H9 (cell line): ENCODE data around the gene PDE4A. TPM values are rescaled to one million over a fixed set of nuclear protein-coding genes. Genes with fewer than 3 reads are reported as not detected.

Experiments
- DNase-seq: peaks from one replicate; pipeline ENCODE4 v3.0.0-alpha.2; 2017
- H2AFZ ChIP-seq: one replicate; pipeline ENCODE4 v1.6.1; 2013; ENCODE audit warnings: mild to moderate bottlenecking, low read length, control low read depth, moderate library complexity
- H2AK5ac ChIP-seq: 2 replicates; pipeline ENCODE4 v1.6.1; 2013; ENCODE audit warnings: low read length, control low read depth, mixed read lengths; ENCODE audit not compliant: insufficient read length
- H2BK120ac ChIP-seq: one replicate; pipeline ENCODE4 v1.6.1; 2013; ENCODE audit warnings: low read depth, mild to moderate bottlenecking, low read length, control low read depth, inconsistent platforms; ENCODE audit not compliant: poor library complexity, severe bottlenecking
- H2BK12ac ChIP-seq: 2 replicates; pipeline ENCODE4 v1.6.1; 2013; ENCODE audit warnings: low read length, control low read depth, mixed read lengths, low read depth; ENCODE audit not compliant: insufficient read length
- H2BK15ac ChIP-seq: 2 replicates; pipeline ENCODE4 v1.6.1; 2013; ENCODE audit warnings: low read depth, low read length, control low read depth
- H2BK20ac ChIP-seq: one replicate; pipeline ENCODE4 v1.6.1; 2013; ENCODE audit warnings: low read depth, mild to moderate bottlenecking, low read length, control low read depth, inconsistent platforms; ENCODE audit not compliant: poor library complexity, severe bottlenecking
- H2BK5ac ChIP-seq: 2 replicates; pipeline ENCODE4 v1.6.1; 2013; ENCODE audit warnings: low read length, control low read depth, mixed read lengths; ENCODE audit not compliant: insufficient read length
- H3K14ac ChIP-seq: 2 replicates; pipeline ENCODE4 v1.6.1; 2013; ENCODE audit warnings: low read length, control low read depth; ENCODE audit not compliant: insufficient read depth
- H3K18ac ChIP-seq: 2 replicates; pipeline ENCODE4 v1.6.1; 2013; ENCODE audit warnings: low read depth, mild to moderate bottlenecking, mixed read lengths, low read length, control low read depth; ENCODE audit not compliant: insufficient read length
- H3K23ac ChIP-seq: 2 replicates; pipeline ENCODE4 v1.6.1; 2013; ENCODE audit warnings: low read length, control low read depth, mixed read lengths, low read depth; ENCODE audit not compliant: insufficient read length
- H3K23me2 ChIP-seq: 2 replicates; pipeline ENCODE4 v1.6.1; 2013; ENCODE audit warnings: low read depth, mild to moderate bottlenecking, mixed read lengths, low read length, control low read depth; ENCODE audit not compliant: insufficient read length, poor library complexity, severe bottlenecking
- H3K27ac ChIP-seq: 2 replicates; pipeline ENCODE4 v1.5.1; 2013; ENCODE audit warnings: low read length, control low read depth, mixed read lengths, low read depth; ENCODE audit not compliant: insufficient read length
- H3K27me3 ChIP-seq: 2 replicates; pipeline ENCODE4 v1.6.1; 2013; ENCODE audit warnings: low read length, control low read depth, inconsistent platforms; ENCODE audit not compliant: insufficient read depth
- H3K4ac ChIP-seq: 2 replicates; pipeline ENCODE4 v1.6.1; 2013; ENCODE audit warnings: low read depth, mild to moderate bottlenecking, control low read depth, inconsistent platforms, low read length, moderate library complexity
- H3K4me1 ChIP-seq: 2 replicates; pipeline ENCODE4 v1.6.1; 2013; ENCODE audit warnings: low read length, control low read depth, inconsistent platforms; ENCODE audit not compliant: insufficient read depth
- H3K4me2 ChIP-seq: 2 replicates; pipeline ENCODE4 v1.6.1; 2013; ENCODE audit warnings: low read length, control low read depth, mixed read lengths; ENCODE audit not compliant: insufficient read length, insufficient read depth
- H3K56ac ChIP-seq: 2 replicates; pipeline ENCODE4 v1.6.1; 2013; ENCODE audit warnings: low read depth, mild to moderate bottlenecking, mixed read lengths, low read length, control low read depth; ENCODE audit not compliant: insufficient read length
- H3K79me1 ChIP-seq: 2 replicates; pipeline ENCODE4 v1.6.1; 2013; ENCODE audit warnings: low read depth, mild to moderate bottlenecking, moderate library complexity, low read length, control low read depth, inconsistent platforms; ENCODE audit not compliant: insufficient read depth, poor library complexity, severe bottlenecking
- H3K79me2 ChIP-seq: 2 replicates; pipeline ENCODE4 v1.6.1; 2013; ENCODE audit warnings: low read length, control low read depth, inconsistent platforms; ENCODE audit not compliant: insufficient read depth
- H3K9ac ChIP-seq: 2 replicates; pipeline ENCODE4 v1.6.1; 2013; ENCODE audit warnings: low read length, control low read depth, mixed read lengths; ENCODE audit not compliant: insufficient read length; ENCODE audit errors: extremely low read depth
- H3K9me3 ChIP-seq: one replicate; pipeline ENCODE4 v1.6.1; 2013; ENCODE audit warnings: low read depth, low read length, inconsistent platforms; ENCODE audit not compliant: control insufficient read depth
- H3T11ph ChIP-seq: one replicate; pipeline ENCODE4 v1.6.1; 2013; ENCODE audit warnings: mild to moderate bottlenecking, low read length, control low read depth, inconsistent platforms
- H4K20me1 ChIP-seq: one replicate; pipeline ENCODE4 v1.6.1; 2013; ENCODE audit not compliant: control insufficient read depth, insufficient read length, insufficient read depth
- H4K5ac ChIP-seq: 2 replicates; pipeline ENCODE4 v1.6.1; 2013; ENCODE audit warnings: low read depth, mild to moderate bottlenecking, mixed read lengths, low read length, control low read depth; ENCODE audit not compliant: insufficient read length
- H4K8ac ChIP-seq: replicated peaks from 2 replicates; pipeline ENCODE4 v1.6.1; 2013; ENCODE audit warnings: low read length, control low read depth, mixed read lengths, low read depth; ENCODE audit not compliant: insufficient read length
- H4K91ac ChIP-seq: 2 replicates; pipeline ENCODE4 v1.6.1; 2013; ENCODE audit warnings: low read depth, mild to moderate bottlenecking, moderate library complexity, mixed read lengths, low read length, control low read depth; ENCODE audit not compliant: insufficient read length
- H3K27ac Mint-ChIP-seq, 3 experiments: 2 replicates in 2 of 3; 3 replicates in 1 of 3; pipeline ENCODE4 v1.8.0; 2020 to 2021; ENCODE audit warnings: mixed read lengths in 3 of 3, mild to moderate bottlenecking in 1 of 3, moderate library complexity in 1 of 3
- H3K27me3 Mint-ChIP-seq: 2 replicates; pipeline ENCODE4 v1.8.0; 2021; ENCODE audit warnings: low read depth, mild to moderate bottlenecking, moderate library complexity, mixed read lengths
- H3K36me3 Mint-ChIP-seq, 3 experiments: 2 replicates in 2 of 3; 3 replicates in 1 of 3; pipeline ENCODE4 v1.8.0; 2020 to 2021; ENCODE audit warnings: low read depth in 3 of 3, mixed read lengths in 3 of 3; ENCODE audit not compliant: insufficient read depth in 1 of 3
- H3K4me1 Mint-ChIP-seq, 2 experiments: 2 replicates each; pipeline ENCODE4 v1.8.0; 2020; ENCODE audit warnings: mixed read lengths in 2 of 2
- H3K4me3 Mint-ChIP-seq, 2 experiments: 2 replicates in 1 of 2; 3 replicates in 1 of 2; pipeline ENCODE4 v1.8.0; 2020 to 2021; ENCODE audit warnings: mild to moderate bottlenecking in 2 of 2, mixed read lengths in 2 of 2, moderate library complexity in 1 of 2
- H3K9me3 Mint-ChIP-seq, 2 experiments: 2 replicates in 1 of 2; 3 replicates in 1 of 2; pipeline ENCODE4 v1.8.0; 2020; ENCODE audit warnings: mild to moderate bottlenecking in 2 of 2, mixed read lengths in 2 of 2, moderate library complexity in 1 of 2
- WGBS: extraction: QIAGEN DNeasy Blood & Tissue Kit; methylation state at CpG from one replicate; pipeline ENCODE4 v1.1.7; 2013; ENCODE audit warnings: missing lambda C conversion rate, low lambda C conversion rate, mixed read lengths; ENCODE audit not compliant: insufficient read length; ENCODE audit errors: extremely low coverage; 5-methylcytosine and 5-hydroxymethylcytosine counted together
- microRNA-seq: library from miRNA; unstranded; fragments of <30 nt; microRNA quantifications from one replicate; pipeline ENCODE4, GENCODE V29; 2020; ENCODE audit warnings: borderline microRNAs expressed
- total RNA-seq: library from RNA; stranded (reverse); gene quantifications from 2 replicates; pipeline ENCODE4 v1.2.1, GENCODE V29; 2021
- TF ChIP-seq, protein P1 (sequence below): fragments of 200-600 bp; sonication (generic); conservative IDR thresholded peaks from 3 replicates; pipeline ENCODE4 v1.8.0; 2021; ENCODE audit warnings: antibody characterized with exemption, mild to moderate bottlenecking

The PDE4A gene
- total RNA-seq, 1 experiment from 2014 or later, result 8.5 TPM

DNA sequence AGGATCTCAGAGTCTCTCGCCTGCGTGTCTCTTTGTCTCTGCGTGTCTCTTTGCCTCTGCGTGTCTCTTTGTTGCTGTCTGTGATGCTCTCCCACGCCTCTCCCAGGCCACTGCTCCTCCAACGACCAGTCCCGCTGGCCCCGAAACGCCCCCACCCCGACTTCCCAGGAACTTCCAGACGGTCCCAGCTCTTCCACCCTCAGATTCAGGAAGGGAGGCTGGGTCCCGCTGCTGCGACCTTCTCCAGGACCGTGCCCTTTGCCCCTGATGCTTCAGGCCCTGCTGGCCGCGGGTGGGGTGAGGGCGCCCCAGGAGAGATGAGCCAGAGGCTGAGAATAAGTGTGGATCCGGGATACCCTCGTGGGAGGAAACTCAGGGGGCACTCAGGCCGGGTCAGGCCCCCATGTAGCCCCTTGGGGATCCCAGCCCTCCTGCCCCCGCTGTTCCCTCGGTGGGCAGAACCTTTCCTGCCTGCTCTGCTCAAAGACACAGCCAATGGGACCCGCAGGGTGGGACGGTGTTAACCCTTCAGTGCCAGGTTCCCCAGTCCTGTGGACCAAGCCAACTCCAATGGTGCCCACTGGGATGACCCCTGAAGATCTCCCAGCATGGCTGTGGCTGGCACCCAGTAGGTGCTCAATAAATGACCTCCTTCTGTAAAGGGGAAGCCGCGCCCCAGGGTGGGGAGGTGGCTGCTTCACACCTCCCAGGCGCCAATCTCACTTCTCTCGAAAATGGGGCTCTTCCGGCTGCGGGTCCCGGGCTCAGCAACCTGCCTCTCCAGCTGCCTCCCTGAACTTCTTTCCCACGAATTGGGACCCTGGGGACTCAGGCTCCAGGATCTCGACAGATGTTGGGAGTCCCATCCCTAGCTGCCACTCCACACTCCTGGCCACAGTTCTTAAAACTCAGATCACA is 98.4 kb downstream of the PDE4A start:
- no peak overlapping the region for H3K14ac ChIP-seq
- TF ChIP-seq, protein P1, sequence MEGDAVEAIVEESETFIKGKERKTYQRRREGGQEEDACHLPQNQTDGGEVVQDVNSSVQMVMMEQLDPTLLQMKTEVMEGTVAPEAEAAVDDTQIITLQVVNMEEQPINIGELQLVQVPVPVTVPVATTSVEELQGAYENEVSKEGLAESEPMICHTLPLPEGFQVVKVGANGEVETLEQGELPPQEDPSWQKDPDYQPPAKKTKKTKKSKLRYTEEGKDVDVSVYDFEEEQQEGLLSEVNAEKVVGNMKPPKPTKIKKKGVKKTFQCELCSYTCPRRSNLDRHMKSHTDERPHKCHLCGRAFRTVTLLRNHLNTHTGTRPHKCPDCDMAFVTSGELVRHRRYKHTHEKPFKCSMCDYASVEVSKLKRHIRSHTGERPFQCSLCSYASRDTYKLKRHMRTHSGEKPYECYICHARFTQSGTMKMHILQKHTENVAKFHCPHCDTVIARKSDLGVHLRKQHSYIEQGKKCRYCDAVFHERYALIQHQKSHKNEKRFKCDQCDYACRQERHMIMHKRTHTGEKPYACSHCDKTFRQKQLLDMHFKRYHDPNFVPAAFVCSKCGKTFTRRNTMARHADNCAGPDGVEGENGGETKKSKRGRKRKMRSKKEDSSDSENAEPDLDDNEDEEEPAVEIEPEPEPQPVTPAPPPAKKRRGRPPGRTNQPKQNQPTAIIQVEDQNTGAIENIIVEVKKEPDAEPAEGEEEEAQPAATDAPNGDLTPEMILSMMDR, result no peak
- H2AK5ac ChIP-seq, result no peak overlapping the region
- H3K27me3 Mint-ChIP-seq, result peaks cover 20% of the 10 kb centered on the region
- H4K5ac ChIP-seq, result no peak overlapping the region
- peak overlapping the region in 1 of 3 experiments; percentile 86; a peak in 1 of 7 replicates for H3K27ac Mint-ChIP-seq
- no peak overlapping the region for H3K23ac ChIP-seq
- H2AFZ ChIP-seq, result peak overlapping the region; percentile 27
- H3K27ac ChIP-seq, result no peak overlapping the region
- no peak overlapping the region for H3K4ac ChIP-seq
- WGBS, result no CpG with 5 or more reads among the region's 33 CpGs
- no peak overlapping the region for H2BK12ac ChIP-seq
- H2BK120ac ChIP-seq, result no peak overlapping the region
- H3K23me2 ChIP-seq, result peaks cover 19% of the 10 kb centered on the region
- H3K56ac ChIP-seq, result no peak overlapping the region
- H3K18ac ChIP-seq, result no peak overlapping the region
- no peak overlapping the region for H4K8ac ChIP-seq
- H3K4me2 ChIP-seq, result peak overlapping the region; percentile 79
- H2BK15ac ChIP-seq, result no peak overlapping the region
- no peak overlapping the region for H3T11ph ChIP-seq
- no peaks in the 10 kb centered on the region; the same call in 1 of the 2 replicates for H3K4me1 ChIP-seq
- H3K79me2 ChIP-seq, result no peaks in the 10 kb centered on the region
- peak overlapping the region; percentile 72 to 87 for H3K4me3 Mint-ChIP-seq
- H3K27me3 ChIP-seq, result peaks cover 2% of the 10 kb centered on the region; the same call in 1 of the 2 replicates
- H3K79me1 ChIP-seq, result no peaks in the 10 kb centered on the region
- no peak overlapping the region for H2BK5ac ChIP-seq
- H4K20me1 ChIP-seq, result no peaks in the 10 kb centered on the region
- DNase-seq, result no peak
- H3K36me3 Mint-ChIP-seq, result peaks cover 0 to 4% (median 0%) of the 10 kb centered on the region in 3 experiments; a peak in 4 of 7 replicates
- no peak overlapping the region for H4K91ac ChIP-seq
- H2BK20ac ChIP-seq, result no peak overlapping the region
- H3K4me1 Mint-ChIP-seq, result peaks cover 19 to 29% of the 10 kb centered on the region in 2 experiments
- H3K9ac ChIP-seq, result no peak overlapping the region
- H3K9me3 Mint-ChIP-seq, result no peaks in the 10 kb centered on the region; a peak in 1 of 5 replicates
- no peaks in the 10 kb centered on the region for H3K9me3 ChIP-seq

Small RNA genes lying within 50 kb of the gene (microRNA-seq; reads per million reads assigned to microRNA genes)
- not detected for gene MIR1181

Other genes with a start within 250 kb of the PDE4A start
- 206 and 227 TPM in 2 replicates for gene DNMT1, start 225.6 kb upstream of the PDE4A start, total RNA-seq
- 11.5 and 12.8 TPM in 2 replicates for gene S1PR2, start 189.2 kb upstream of the PDE4A start, total RNA-seq
- 96.7 and 99.3 TPM in 2 replicates for gene MRPL4, start 168.3 kb upstream of the PDE4A start, total RNA-seq
- gene ICAM1, start 149.4 kb upstream of the PDE4A start, total RNA-seq, result 2.1 and 2.3 TPM in 2 replicates
- gene ICAM4, start 133.6 kb upstream of the PDE4A start, total RNA-seq, result 1.1 TPM in 2 replicates
- gene ICAM5, start 130.6 kb upstream of the PDE4A start, total RNA-seq, result 1.4 and 1.6 TPM in 2 replicates
- gene ZGLP1, start 110.7 kb upstream of the PDE4A start, total RNA-seq, result 6.9 and 7.0 TPM in 2 replicates
- 26.8 and 27.7 TPM in 2 replicates for gene FDX2, start 104.5 kb upstream of the PDE4A start, total RNA-seq
- 74.7 and 75.2 TPM in 2 replicates for gene RAVER1, start 87.0 kb upstream of the PDE4A start, total RNA-seq
- gene ICAM3, start 80.9 kb upstream of the PDE4A start, total RNA-seq, result 28.3 and 29.6 TPM in 2 replicates
- 50.1 and 61.4 TPM in 2 replicates for gene TYK2, start 40.0 kb upstream of the PDE4A start, total RNA-seq
- 155 and 164 TPM in 2 replicates for gene CDC37, start 17.0 kb upstream of the PDE4A start, total RNA-seq
- 88.7 and 101 TPM in 2 replicates for gene KEAP1, start 82.8 kb downstream of the PDE4A start, total RNA-seq
- gene S1PR5, start 96.9 kb downstream of the PDE4A start, total RNA-seq, result 7.1 and 8.1 TPM in 2 replicates
- 55.2 and 55.8 TPM in 2 replicates for gene ATG4D, start 123.4 kb downstream of the PDE4A start, total RNA-seq
- 57.4 and 63.8 TPM in 2 replicates for gene KRI1, start 145.5 kb downstream of the PDE4A start, total RNA-seq
- gene CDKN2D, start 148.4 kb downstream of the PDE4A start, total RNA-seq, result 2.8 and 3.7 TPM in 2 replicates
- 146 and 150 TPM in 2 replicates for gene AP1M2, start 166.8 kb downstream of the PDE4A start, total RNA-seq
- 111 and 121 TPM in 2 replicates for gene SLC44A2, start 205.0 kb downstream of the PDE4A start, total RNA-seq
- gene ILF3, start 233.8 kb downstream of the PDE4A start, total RNA-seq, result 787 and 841 TPM in 2 replicates